GM21786 (cell line): Measurements from ENCODE around the gene TRAK1.
"Not testable (repeated sequence)": the region's sequence is repeated elsewhere in the genome, so short reads cannot be mapped to it uniquely, and the experiment has no call there.

Experiments
- ATAC-seq: cut with Tn5 transposase; IDR thresholded peaks from one replicate; pipeline ENCODE4 v1.9.1; 2021; ENCODE audit not compliant: unreplicated experiment

Gene TRAK1

GRCh38 chr3:42096796-42097565 lies 5.8 kb downstream of the TRAK1 start:
- ATAC-seq: no peak

- no peak for ATAC-seq
These were observed 6.4 kb downstream of the TRAK1 start for GRCh38 chr3:42097566-42097946.

GRCh38 chr3:42098171-42098570 lies 7.0 kb downstream of the TRAK1 start:
- ATAC-seq: no peak

- ATAC-seq: no peak
These were observed 8.0 kb downstream of the TRAK1 start for GRCh38 chr3:42099020-42099765.

- ATAC-seq: no peak
These were observed 9.9 kb downstream of the TRAK1 start for GRCh38 chr3:42101048-42101447.

GRCh38 chr3:42101481-42101880 lies 10.3 kb downstream of the TRAK1 start:
- no peak for ATAC-seq

GRCh38 chr3:42102571-42102970 lies 11.4 kb downstream of the TRAK1 start:
- no peak for ATAC-seq

GRCh38 chr3:42103921-42104665 lies 12.9 kb downstream of the TRAK1 start:
- ATAC-seq: not testable (repeated sequence)

- not testable (repeated sequence) for ATAC-seq
These were observed 14.8 kb downstream of the TRAK1 start for GRCh38 chr3:42105994-42106393.

GRCh38 chr3:42106646-42107045 lies 15.5 kb downstream of the TRAK1 start:
- ATAC-seq: no peak

GRCh38 chr3:42110631-42111030 lies 19.5 kb downstream of the TRAK1 start:
- ATAC-seq: no peak

- ATAC-seq: no peak
These were observed 23.1 kb downstream of the TRAK1 start for GRCh38 chr3:42114130-42114725.

GRCh38 chr3:42115215-42115614 lies 24.1 kb downstream of the TRAK1 start:
- no peak for ATAC-seq

- ATAC-seq: no peak
These were observed 24.8 kb downstream of the TRAK1 start for GRCh38 chr3:42115946-42116345.

- ATAC-seq: no peak
These were observed 25.3 kb downstream of the TRAK1 start for GRCh38 chr3:42116466-42116865.

GRCh38 chr3:42117175-42118008 lies 26.2 kb downstream of the TRAK1 start:
- ATAC-seq: no peak

- peak; percentile 70 for ATAC-seq
These were observed 27.7 kb downstream of the TRAK1 start for GRCh38 chr3:42118762-42119361.

GRCh38 chr3:42119561-42120355 lies 28.6 kb downstream of the TRAK1 start:
- ATAC-seq: no peak

- no peak for ATAC-seq
These were observed 29.7 kb downstream of the TRAK1 start for GRCh38 chr3:42120866-42121265.
